ENCODE measurements around the gene CD8B.
"Not testable (repeated sequence)": the region's sequence is repeated elsewhere in the genome, so short reads cannot be mapped to it uniquely, and the experiment has no call there.

GRCh38 chr2:86905868-86906267, 44.2 kb upstream of the CD8B start:
- not testable (repeated sequence) for TF ChIP-seq EZH2phosphoT487 (IDR thresholded peaks at IDR 0.05; ENCODE audit: insufficient read depth, low read depth); EZH2 (IDR thresholded peaks at IDR 0.05; ENCODE audit: insufficient read depth, poor library complexity, severe bottlenecking)
